ENCODE data around the gene CSNK1A1. TPM values are rescaled to one million over a fixed set of nuclear protein-coding genes. Genes with fewer than 3 reads are reported as not detected.

The CSNK1A1 gene
- total and polyA plus RNA-seq, 4 donors = 43.0 to 108 (median 78.2) TPM

GRCh38 chr5:149600932-149601331 is 49.7 kb upstream of the CSNK1A1 start:
- 82% methylated on average over 3 of the region's 3 CpGs for WGBS
- H3K9ac ChIP-seq (ENCODE audit: low read depth in 1 of 2, low read length in 2 of 2) = no peak overlapping the region
- DNase-seq (ENCODE audit: low spot score) = no peak
- no peak for TF ChIP-seq NR2F2 (IDR thresholded peaks at IDR 0.05)
- no peak for TF ChIP-seq ATF3 (IDR thresholded peaks at IDR 0.05)
- TF ChIP-seq CTCF (IDR thresholded peaks at IDR 0.05; ENCODE audit: low read depth, low read length, missing input control) = no peak
- TF ChIP-seq FOXA1 (IDR thresholded peaks at IDR 0.05) = no peak
- TF ChIP-seq RXRA (IDR thresholded peaks at IDR 0.05) = no peak
- no peak overlapping the region for H3K27ac ChIP-seq (ENCODE audit: low read depth in 1 of 2, low read length in 2 of 2)
- H3K36me3 ChIP-seq (ENCODE audit: control insufficient read depth in 4 of 4, insufficient read depth in 3 of 4, low read depth in 1 of 4, low read length in 3 of 4) = peaks cover 0 to 4% (median 2%) of the 10 kb centered on the region in 4 donors
- H3K4me3 ChIP-seq (ENCODE audit: low read depth in 1 of 3, low read length in 3 of 3) = no peak overlapping the region
- H3K4me1 ChIP-seq (ENCODE audit: control insufficient read depth in 4 of 4, insufficient read depth in 4 of 4, low read length in 3 of 4) = peaks cover 0 to 3% (median 2%) of the 10 kb centered on the region in 4 donors
- no peaks in the 10 kb centered on the region for H3K27me3 ChIP-seq (ENCODE audit: control insufficient read depth in 4 of 4, insufficient read depth in 4 of 4, low read length in 3 of 4)
- H3K9me3 ChIP-seq (ENCODE audit: control insufficient read depth in 4 of 4, low read length in 3 of 4) = no peaks in the 10 kb centered on the region

- Histone ChIP-seq H3K4me1 (ENCODE audit: control insufficient read depth in 4 of 4, insufficient read depth in 4 of 4, low read length in 3 of 4) (peaks cover 0 to 3% (median 2%) of the 10 kb centered on the region in 4 donors), H3K27ac (ENCODE audit: low read depth in 1 of 2, low read length in 2 of 2) (no peak overlapping the region), H3K9me3 (ENCODE audit: control insufficient read depth in 4 of 4, low read length in 3 of 4) (no peaks in the 10 kb centered on the region), H3K36me3 (ENCODE audit: control insufficient read depth in 4 of 4, insufficient read depth in 3 of 4, low read depth in 1 of 4, low read length in 3 of 4) (peaks cover 0 to 4% (median 2%) of the 10 kb centered on the region in 4 donors), H3K27me3 (ENCODE audit: control insufficient read depth in 4 of 4, insufficient read depth in 4 of 4, low read length in 3 of 4) (no peaks in the 10 kb centered on the region), H3K9ac (ENCODE audit: low read depth in 1 of 2, low read length in 2 of 2) (no peak overlapping the region), H3K4me3 (ENCODE audit: low read depth in 1 of 3, low read length in 3 of 3) (no peak overlapping the region)
- 97% methylated on average over 4 of the region's 4 CpGs for WGBS
- no peak for DNase-seq (ENCODE audit: low spot score)
- TF ChIP-seq HNF4A (conservative IDR thresholded peaks at IDR 0.05) (no peak), ZBTB33 (IDR thresholded peaks at IDR 0.05) (no peak), RAD21 (IDR thresholded peaks at IDR 0.05) (no peak), FOXA1 (IDR thresholded peaks at IDR 0.05) (no peak), RXRA (IDR thresholded peaks at IDR 0.05) (no peak), REST (IDR thresholded peaks at IDR 0.05) (no peak), EGR1 (IDR thresholded peaks at IDR 0.05; ENCODE audit: low read depth in 2 of 2) (no peak), CTCF (IDR thresholded peaks at IDR 0.05; ENCODE audit: low read depth, low read length, missing input control) (no peak), FOXA2 (IDR thresholded peaks at IDR 0.05) (no peak), YY1 (IDR thresholded peaks at IDR 0.05) (no peak), SP1 (IDR thresholded peaks at IDR 0.05) (no peak)
Measured at GRCh38 chr5:149599375-149599774, 48.1 kb upstream of the CSNK1A1 start.

Data from liver (tissue), 9 donors.